ENCODE results near the gene LPIN1. TPM values are rescaled to one million over a fixed set of nuclear protein-coding genes. Genes with fewer than 3 reads are reported as not detected.

The LPIN1 gene
- total and polyA plus RNA-seq, 2 of the 13 experiments (the other 11 are each of a cell fraction or from before 2014, with no cell fraction given) = 9.7 to 19.4 TPM

DNA sequence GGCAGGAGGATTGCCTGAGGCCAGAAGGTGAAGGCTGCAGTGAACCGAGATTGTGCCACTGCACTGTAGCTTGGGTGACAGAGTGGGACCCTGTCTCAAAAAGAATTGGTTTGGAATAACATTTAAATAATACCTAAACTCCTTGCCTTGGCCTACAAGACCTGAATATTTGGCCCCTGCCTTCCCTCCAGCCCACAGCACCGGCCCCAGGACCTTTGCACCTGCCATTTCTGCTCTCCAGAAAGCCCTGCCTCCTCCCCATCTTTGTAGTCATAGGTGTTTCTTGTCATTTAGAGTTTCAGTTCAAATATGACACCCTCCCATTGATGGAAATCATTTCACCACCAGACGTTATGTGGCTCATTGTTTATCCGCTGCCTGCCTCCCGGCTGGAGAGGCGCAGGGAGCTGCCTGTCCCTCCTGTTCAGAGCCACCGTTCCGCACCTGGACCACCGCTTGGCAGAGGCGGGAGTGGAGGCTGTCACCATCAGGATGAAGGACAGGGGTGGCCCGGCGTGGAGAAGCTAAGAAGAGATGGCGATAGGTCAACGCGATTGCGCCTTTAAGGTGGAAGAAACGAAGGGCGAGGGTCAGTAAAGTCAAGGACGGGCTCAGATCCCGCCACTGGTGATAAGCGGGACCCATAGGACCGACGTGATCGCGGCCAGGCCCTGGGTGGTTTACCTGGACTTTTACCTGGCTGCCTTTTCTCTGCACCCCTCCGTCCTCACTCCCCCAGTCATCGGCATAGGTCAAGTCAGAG, 638 bp upstream of the LPIN1 start (continued):
- TF ChIP-seq, protein P1, sequence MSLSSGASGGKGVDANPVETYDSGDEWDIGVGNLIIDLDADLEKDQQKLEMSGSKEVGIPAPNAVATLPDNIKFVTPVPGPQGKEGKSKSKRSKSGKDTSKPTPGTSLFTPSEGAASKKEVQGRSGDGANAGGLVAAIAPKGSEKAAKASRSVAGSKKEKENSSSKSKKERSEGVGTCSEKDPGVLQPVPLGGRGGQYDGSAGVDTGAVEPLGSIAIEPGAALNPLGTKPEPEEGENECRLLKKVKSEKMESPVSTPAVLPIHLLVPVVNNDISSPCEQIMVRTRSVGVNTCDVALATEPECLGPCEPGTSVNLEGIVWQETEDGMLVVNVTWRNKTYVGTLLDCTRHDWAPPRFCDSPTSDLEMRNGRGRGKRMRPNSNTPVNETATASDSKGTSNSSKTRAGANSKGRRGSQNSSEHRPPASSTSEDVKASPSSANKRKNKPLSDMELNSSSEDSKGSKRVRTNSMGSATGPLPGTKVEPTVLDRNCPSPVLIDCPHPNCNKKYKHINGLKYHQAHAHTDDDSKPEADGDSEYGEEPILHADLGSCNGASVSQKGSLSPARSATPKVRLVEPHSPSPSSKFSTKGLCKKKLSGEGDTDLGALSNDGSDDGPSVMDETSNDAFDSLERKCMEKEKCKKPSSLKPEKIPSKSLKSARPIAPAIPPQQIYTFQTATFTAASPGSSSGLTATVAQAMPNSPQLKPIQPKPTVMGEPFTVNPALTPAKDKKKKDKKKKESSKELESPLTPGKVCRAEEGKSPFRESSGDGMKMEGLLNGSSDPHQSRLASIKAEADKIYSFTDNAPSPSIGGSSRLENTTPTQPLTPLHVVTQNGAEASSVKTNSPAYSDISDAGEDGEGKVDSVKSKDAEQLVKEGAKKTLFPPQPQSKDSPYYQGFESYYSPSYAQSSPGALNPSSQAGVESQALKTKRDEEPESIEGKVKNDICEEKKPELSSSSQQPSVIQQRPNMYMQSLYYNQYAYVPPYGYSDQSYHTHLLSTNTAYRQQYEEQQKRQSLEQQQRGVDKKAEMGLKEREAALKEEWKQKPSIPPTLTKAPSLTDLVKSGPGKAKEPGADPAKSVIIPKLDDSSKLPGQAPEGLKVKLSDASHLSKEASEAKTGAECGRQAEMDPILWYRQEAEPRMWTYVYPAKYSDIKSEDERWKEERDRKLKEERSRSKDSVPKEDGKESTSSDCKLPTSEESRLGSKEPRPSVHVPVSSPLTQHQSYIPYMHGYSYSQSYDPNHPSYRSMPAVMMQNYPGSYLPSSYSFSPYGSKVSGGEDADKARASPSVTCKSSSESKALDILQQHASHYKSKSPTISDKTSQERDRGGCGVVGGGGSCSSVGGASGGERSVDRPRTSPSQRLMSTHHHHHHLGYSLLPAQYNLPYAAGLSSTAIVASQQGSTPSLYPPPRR (CRISPR knock-in tag; IDR thresholded peaks at IDR 0.05; ENCODE audit: borderline replicate concordance) = no peak
- TF ChIP-seq, protein P2, sequence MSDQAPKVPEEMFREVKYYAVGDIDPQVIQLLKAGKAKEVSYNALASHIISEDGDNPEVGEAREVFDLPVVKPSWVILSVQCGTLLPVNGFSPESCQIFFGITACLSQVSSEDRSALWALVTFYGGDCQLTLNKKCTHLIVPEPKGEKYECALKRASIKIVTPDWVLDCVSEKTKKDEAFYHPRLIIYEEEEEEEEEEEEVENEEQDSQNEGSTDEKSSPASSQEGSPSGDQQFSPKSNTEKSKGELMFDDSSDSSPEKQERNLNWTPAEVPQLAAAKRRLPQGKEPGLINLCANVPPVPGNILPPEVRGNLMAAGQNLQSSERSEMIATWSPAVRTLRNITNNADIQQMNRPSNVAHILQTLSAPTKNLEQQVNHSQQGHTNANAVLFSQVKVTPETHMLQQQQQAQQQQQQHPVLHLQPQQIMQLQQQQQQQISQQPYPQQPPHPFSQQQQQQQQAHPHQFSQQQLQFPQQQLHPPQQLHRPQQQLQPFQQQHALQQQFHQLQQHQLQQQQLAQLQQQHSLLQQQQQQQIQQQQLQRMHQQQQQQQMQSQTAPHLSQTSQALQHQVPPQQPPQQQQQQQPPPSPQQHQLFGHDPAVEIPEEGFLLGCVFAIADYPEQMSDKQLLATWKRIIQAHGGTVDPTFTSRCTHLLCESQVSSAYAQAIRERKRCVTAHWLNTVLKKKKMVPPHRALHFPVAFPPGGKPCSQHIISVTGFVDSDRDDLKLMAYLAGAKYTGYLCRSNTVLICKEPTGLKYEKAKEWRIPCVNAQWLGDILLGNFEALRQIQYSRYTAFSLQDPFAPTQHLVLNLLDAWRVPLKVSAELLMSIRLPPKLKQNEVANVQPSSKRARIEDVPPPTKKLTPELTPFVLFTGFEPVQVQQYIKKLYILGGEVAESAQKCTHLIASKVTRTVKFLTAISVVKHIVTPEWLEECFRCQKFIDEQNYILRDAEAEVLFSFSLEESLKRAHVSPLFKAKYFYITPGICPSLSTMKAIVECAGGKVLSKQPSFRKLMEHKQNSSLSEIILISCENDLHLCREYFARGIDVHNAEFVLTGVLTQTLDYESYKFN (CRISPR knock-in tag; conservative IDR thresholded peaks at IDR 0.05) = 0 out of 2 replicates have a peak, but pooled peaks have one; percentile 0
- no peak for TF ChIP-seq SIN3B (IDR thresholded peaks at IDR 0.05; ENCODE audit: low read length)
- no peak for TF ChIP-seq ZNF33A (CRISPR knock-in tag; IDR thresholded peaks at IDR 0.05; ENCODE audit: borderline replicate concordance)
- TF ChIP-seq SRY (CRISPR knock-in tag; IDR thresholded peaks at IDR 0.05) = 0 out of 2 replicates have a peak, but pooled peaks have one; percentile 7
- TF ChIP-seq THYN1 (CRISPR knock-in tag; IDR thresholded peaks at IDR 0.05; ENCODE audit: borderline replicate concordance, low read depth) = no peak
- no peak for TF ChIP-seq ZBTB3 (CRISPR knock-in tag; IDR thresholded peaks at IDR 0.05; ENCODE audit: borderline replicate concordance, low read depth)
- TF ChIP-seq ETV5 (CRISPR knock-in tag; IDR thresholded peaks at IDR 0.05; ENCODE audit: borderline replicate concordance) = no peak
- TF ChIP-seq, protein P3, sequence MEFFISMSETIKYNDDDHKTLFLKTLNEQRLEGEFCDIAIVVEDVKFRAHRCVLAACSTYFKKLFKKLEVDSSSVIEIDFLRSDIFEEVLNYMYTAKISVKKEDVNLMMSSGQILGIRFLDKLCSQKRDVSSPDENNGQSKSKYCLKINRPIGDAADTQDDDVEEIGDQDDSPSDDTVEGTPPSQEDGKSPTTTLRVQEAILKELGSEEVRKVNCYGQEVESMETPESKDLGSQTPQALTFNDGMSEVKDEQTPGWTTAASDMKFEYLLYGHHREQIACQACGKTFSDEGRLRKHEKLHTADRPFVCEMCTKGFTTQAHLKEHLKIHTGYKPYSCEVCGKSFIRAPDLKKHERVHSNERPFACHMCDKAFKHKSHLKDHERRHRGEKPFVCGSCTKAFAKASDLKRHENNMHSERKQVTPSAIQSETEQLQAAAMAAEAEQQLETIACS (CRISPR knock-in tag; IDR thresholded peaks at IDR 0.05) = no peak
- TF ChIP-seq, protein P4, sequence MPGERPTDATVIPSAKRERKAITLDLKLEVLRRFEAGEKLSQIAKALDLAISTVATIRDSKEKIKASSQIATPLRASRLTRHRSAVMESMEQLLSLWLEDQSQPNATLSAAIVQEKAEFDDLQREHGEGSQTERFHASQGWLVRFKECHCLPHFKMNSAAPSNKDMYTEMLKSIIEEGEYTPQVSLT (CRISPR knock-in tag; IDR thresholded peaks at IDR 0.05; ENCODE audit: borderline replicate concordance, low read depth) = 0 out of 2 replicates have a peak, but pooled peaks have one; percentile 4
